SK-N-SH treated with all-trans-retinoic acid at 6 μM for 48 hours (cell line): Measurements from ENCODE around the gene CEACAM8.
"Not testable (repeated sequence)": the region's sequence is repeated elsewhere in the genome, so short reads cannot be mapped to it uniquely, and the experiment has no call there.

ENCODE experiments used
- BACH2 ChIP-seq: fragments of 250-450 bp; sonication (Bioruptor Pico); IDR thresholded peaks from 2 replicates; pipeline ENCODE4 v1.9.0; 2021; ENCODE audit warnings: mild to moderate bottlenecking, borderline replicate concordance
- CSDC2 ChIP-seq: fragments of 250-450 bp; sonication (Bioruptor Pico); IDR thresholded peaks from 2 replicates; pipeline ENCODE4 v1.5.0; 2020; ENCODE audit warnings: mild to moderate bottlenecking, moderate library complexity
- CSRNP3 ChIP-seq: fragments of 250-450 bp; sonication (Bioruptor Pico); IDR thresholded peaks from 2 replicates; pipeline ENCODE4 v1.5.1; 2021; ENCODE audit warnings: mild to moderate bottlenecking, moderate library complexity
- GLIS3 ChIP-seq: fragments of 250-450 bp; sonication (Bioruptor Pico); IDR thresholded peaks from 2 replicates; pipeline ENCODE4 v1.5.0; 2020; ENCODE audit warnings: mild to moderate bottlenecking, moderate library complexity
- ISL1 ChIP-seq: fragments of 250-450 bp; sonication (Bioruptor Pico); IDR thresholded peaks from 2 replicates; pipeline ENCODE4 v2.1.2; 2022; ENCODE audit warnings: mild to moderate bottlenecking, moderate library complexity
- PATZ1 ChIP-seq: fragments of 250-450 bp; sonication (Bioruptor Pico); IDR thresholded peaks from 2 replicates; pipeline ENCODE4 v1.8.0; 2020; ENCODE audit warnings: mild to moderate bottlenecking, moderate library complexity, borderline replicate concordance
- POU6F1 ChIP-seq: fragments of 250-450 bp; sonication (Bioruptor Pico); IDR thresholded peaks from 2 replicates; pipeline ENCODE4 v1.8.0; 2021; ENCODE audit warnings: low read depth, mild to moderate bottlenecking, moderate library complexity, borderline replicate concordance
- RARB ChIP-seq: fragments of 250-450 bp; sonication (Bioruptor Pico); IDR thresholded peaks from 2 replicates; pipeline ENCODE4 v1.8.0; 2021; ENCODE audit warnings: mild to moderate bottlenecking, moderate library complexity
- TOX ChIP-seq: fragments of 250-450 bp; sonication (Bioruptor Pico); IDR thresholded peaks from 2 replicates; pipeline ENCODE4 v1.8.0; 2021; ENCODE audit warnings: mild to moderate bottlenecking, moderate library complexity, borderline replicate concordance
- TSHZ2 ChIP-seq: fragments of 250-450 bp; sonication (Bioruptor Pico); IDR thresholded peaks from 2 replicates; pipeline ENCODE4 v1.5.0; 2020; ENCODE audit warnings: mild to moderate bottlenecking, moderate library complexity
- ZFP3 ChIP-seq: fragments of 250-450 bp; sonication (Bioruptor Pico); IDR thresholded peaks from 2 replicates; pipeline ENCODE4 v1.5.0; 2020; ENCODE audit warnings: mild to moderate bottlenecking, moderate library complexity
- ZNF565 ChIP-seq: fragments of 450-650 bp; formaldehyde crosslinking; conservative IDR thresholded peaks from 2 replicates; pipeline ENCODE4 v1.5.0; 2020; ENCODE audit warnings: low read depth, mild to moderate bottlenecking, moderate library complexity

- not testable (repeated sequence) for TF ChIP-seq TOX (CRISPR knock-in tag); CSDC2; BACH2; ZNF565 (CRISPR knock-in tag); PATZ1 (CRISPR knock-in tag); TSHZ2 (CRISPR knock-in tag); ZFP3 (CRISPR knock-in tag); RARB (CRISPR knock-in tag); GLIS3 (CRISPR knock-in tag); POU6F1 (CRISPR knock-in tag); CSRNP3 (CRISPR knock-in tag); ISL1 (CRISPR knock-in tag)
Measured at GRCh38 chr19:42550521-42550920, 44.2 kb downstream of the CEACAM8 start.
